CD14-positive monocyte (primary cell): ENCODE data around the gene DKKL1. TPM values are rescaled to one million over a fixed set of nuclear protein-coding genes. Genes with fewer than 3 reads are reported as not detected.
A peak's percentile ranks its signal among the peaks of the same experiment; 100 is the strongest.

Experiments
- DNase-seq, 3 donors: peaks; one replicate each; pipeline ENCODE4 v3.0.0-alpha.2; 2011 to 2022
- H2AFZ ChIP-seq: 2 replicates; pipeline ENCODE4 v1.6.0; 2012; ENCODE audit warnings: mild to moderate bottlenecking, low read depth, low read length, inconsistent platforms; ENCODE audit not compliant: insufficient read depth, poor library complexity, severe bottlenecking
- H3K27ac ChIP-seq, 2 donors: 1 replicate in 1 of 2; 2 replicates in 1 of 2; pipeline ENCODE4 v1.5.1; 2012 to 2013; ENCODE audit warnings: low read length in 2 of 2, control low read depth in 1 of 2, inconsistent platforms in 1 of 2, low read depth in 1 of 2, mild to moderate bottlenecking in 1 of 2
- H3K27me3 ChIP-seq, 2 donors: one replicate each; pipeline versions ENCODE4 v1.6.0 to v1.6.1; 2011 to 2013; ENCODE audit warnings: low read length in 2 of 2; ENCODE audit not compliant: control insufficient read depth in 2 of 2, insufficient read depth in 2 of 2
- H3K36me3 ChIP-seq, 2 donors: replicated peaks in 1 of 2; 1 replicate in 1 of 2; 2 replicates in 1 of 2; pipeline versions ENCODE4 v1.5.1 to v1.6.1; 2012 to 2013; ENCODE audit warnings: low read length in 2 of 2, control low read depth in 1 of 2, inconsistent platforms in 1 of 2, mild to moderate bottlenecking in 1 of 2; ENCODE audit not compliant: insufficient read depth in 2 of 2, control insufficient read depth in 1 of 2
- H3K4me1 ChIP-seq, 2 donors: 1 replicate in 1 of 2; 2 replicates in 1 of 2; pipeline versions ENCODE4 v1.5.1 to v1.6.1; 2012 to 2013; ENCODE audit warnings: low read length in 2 of 2, control low read depth in 1 of 2, inconsistent platforms in 1 of 2, mild to moderate bottlenecking in 1 of 2, moderate library complexity in 1 of 2; ENCODE audit not compliant: insufficient read depth in 2 of 2, control insufficient read depth in 1 of 2
- H3K4me2 ChIP-seq: replicated peaks from 2 replicates; pipeline ENCODE3; 2012; ENCODE audit warnings: low read length, moderate library complexity, mild to moderate bottlenecking; ENCODE audit not compliant: poor library complexity, severe bottlenecking; ENCODE audit errors: extremely low read depth
- H3K4me3 ChIP-seq, 3 experiments: fragments of 200-600 bp in 1 of 3; sonication (generic) in 1 of 3; replicated peaks in 1 of 3; 1 replicate in 2 of 3; 2 replicates in 1 of 3; pipeline ENCODE4 v1.5.1; 2011 to 2013; ENCODE audit warnings: low read length in 3 of 3, mild to moderate bottlenecking in 3 of 3, control low read depth in 2 of 3, low read depth in 2 of 3, inconsistent platforms in 1 of 3, moderate library complexity in 1 of 3
- H3K79me2 ChIP-seq: 2 replicates; pipeline ENCODE4 v1.6.0; 2012; ENCODE audit warnings: mild to moderate bottlenecking, control low read depth, inconsistent platforms, low read length, moderate library complexity; ENCODE audit not compliant: insufficient read depth
- H3K9ac ChIP-seq: 2 replicates; pipeline ENCODE4 v1.6.0; 2017; ENCODE audit warnings: low read length, mild to moderate bottlenecking; ENCODE audit not compliant: insufficient read depth, poor library complexity, severe bottlenecking
- H3K9me3 ChIP-seq, 2 donors: replicated peaks in 1 of 2; 1 replicate in 1 of 2; 2 replicates in 1 of 2; pipeline versions ENCODE4 v1.5.1 to v1.6.1; 2012 to 2013; ENCODE audit warnings: low read length in 2 of 2, control low read depth in 1 of 2; ENCODE audit not compliant: control insufficient read depth in 1 of 2, insufficient read depth in 1 of 2
- H4K20me1 ChIP-seq: 2 replicates; pipeline ENCODE4 v1.6.0; 2012; ENCODE audit warnings: mild to moderate bottlenecking, low read length, control low read depth, moderate library complexity; ENCODE audit not compliant: insufficient read depth
- H3K27ac Mint-ChIP-seq, 7 donors: one replicate each; pipeline ENCODE4 v1.8.0; 2020; ENCODE audit warnings: mild to moderate bottlenecking in 7 of 7, mixed read lengths in 7 of 7, moderate library complexity in 6 of 7, inconsistent platforms in 2 of 7
- H3K27me3 Mint-ChIP-seq, 3 donors: one replicate each; pipeline ENCODE4 v1.8.0; 2021 to 2022; ENCODE audit warnings: low read depth in 3 of 3, mild to moderate bottlenecking in 3 of 3, mixed read lengths in 3 of 3, moderate library complexity in 3 of 3, inconsistent platforms in 1 of 3
- H3K36me3 Mint-ChIP-seq, 2 donors: one replicate each; pipeline ENCODE4 v1.8.0; 2020; ENCODE audit warnings: mixed read lengths in 2 of 2, inconsistent platforms in 1 of 2, mild to moderate bottlenecking in 1 of 2
- H3K4me1 Mint-ChIP-seq: one replicate; pipeline ENCODE4 v1.8.0; 2020; ENCODE audit warnings: mild to moderate bottlenecking, mixed read lengths
- H3K4me3 Mint-ChIP-seq, 2 donors: one replicate each; pipeline ENCODE4 v1.8.0; 2020; ENCODE audit warnings: mild to moderate bottlenecking in 2 of 2, mixed read lengths in 2 of 2, moderate library complexity in 1 of 2
- H3K9me3 Mint-ChIP-seq, 7 donors: one replicate each; pipeline ENCODE4 v1.8.0; 2020 to 2022; ENCODE audit warnings: mixed read lengths in 7 of 7, mild to moderate bottlenecking in 6 of 7, moderate library complexity in 6 of 7, inconsistent platforms in 2 of 7
- CTCF ChIP-seq: fragments of 200-600 bp; IDR thresholded peaks from one replicate; pipeline ENCODE4 v1.8.0; 2022; ENCODE audit warnings: antibody characterized with exemption, mild to moderate bottlenecking
- WGBS: methylation state at CpG from one replicate; pipeline ENCODE4 v1.1.5; 2013; ENCODE audit warnings: missing lambda C conversion rate; ENCODE audit not compliant: insufficient coverage; 5-methylcytosine and 5-hydroxymethylcytosine counted together
- intact Hi-C, 2 donors: fragments of 100-400 bp; cut with micrococcal nuclease; formaldehyde crosslinking; loops; one replicate each; pipeline versions ENCODE4 v1.15.0 to v1.15.1; 2023
- polyA plus RNA-seq, 3 donors: library from polyadenylated mRNA; depleted of rRNA in 1 of 3; unstranded in 2 of 3; stranded (reverse) in 1 of 3; fragments of 300-500 nt in 2 of 3; fragments of >200 nt in 1 of 3; fragmentation: Illumina TruSeq in 2 of 3; gene quantifications; 1 replicate in 2 of 3; 2 replicates in 1 of 3; pipeline ENCODE4 v1.2.3, GENCODE V29; 2012 to 2021

Gene DKKL1
- polyA plus RNA-seq, 3 donors = not detected

GRCh38 chr19:49339301-49340068 is 24.2 kb upstream of the DKKL1 start:
- TF ChIP-seq CTCF = no peak
- Histone ChIP-seq H3K4me1 (peaks cover 27 to 49% of the 10 kb centered on the region in 2 donors), H3K79me2 (peaks cover 36% of the 10 kb centered on the region), H3K36me3 (peaks cover 22 to 40% of the 10 kb centered on the region in 2 donors), H3K27ac (no peak overlapping the region), H3K9ac (no peak overlapping the region), H3K9me3 (no peaks in the 10 kb centered on the region), H3K4me3 (no peak overlapping the region), H3K27me3 (no peaks in the 10 kb centered on the region), H2AFZ (no peak overlapping the region), H4K20me1 (peaks cover 39% of the 10 kb centered on the region), H3K4me2 (no peak overlapping the region)
- Mint-ChIP-seq H3K9me3 (peaks cover 0 to 6% (median 0%) of the 10 kb centered on the region in 7 donors), H3K27ac (peak overlapping the region in 2 of 7 donors; percentile 23 to 58), H3K36me3 (peaks cover 24 to 40% of the 10 kb centered on the region in 2 donors), H3K4me1 (peaks cover 44% of the 10 kb centered on the region), H3K27me3 (peaks cover 0 to 3% (median 3%) of the 10 kb centered on the region in 3 donors), H3K4me3 (no peak overlapping the region)
- 96% methylated on average over 39 of the region's 47 CpGs for WGBS
- DNase-seq = no peak
- intact Hi-C loops = no loop called here

GRCh38 chr19:49340069-49340864 is 23.4 kb upstream of the DKKL1 start:
- Mint-ChIP-seq H3K27me3 (peaks cover 0 to 3% (median 2%) of the 10 kb centered on the region in 3 donors), H3K9me3 (peaks cover 0 to 6% (median 0%) of the 10 kb centered on the region in 7 donors), H3K4me3 (no peak overlapping the region)

More at GRCh38 chr19:49340069-49340864, 23.4 kb upstream of the DKKL1 start:
- no peak overlapping the region for H3K4me2 ChIP-seq
- no peak overlapping the region for H3K27ac ChIP-seq
- H3K36me3 ChIP-seq = peaks cover 22 to 40% of the 10 kb centered on the region in 2 donors
- WGBS = 66% methylated on average over 28 of the region's 36 CpGs
- intact Hi-C loops = no loop called here
- H2AFZ ChIP-seq = no peak overlapping the region
- peaks cover 39% of the 10 kb centered on the region for H4K20me1 ChIP-seq
- TF ChIP-seq CTCF = no peak
- peaks cover 36% of the 10 kb centered on the region for H3K4me1 Mint-ChIP-seq
- no peak overlapping the region for H3K9ac ChIP-seq
- H3K4me1 ChIP-seq = peaks cover 19 to 41% of the 10 kb centered on the region in 2 donors
- no peaks in the 10 kb centered on the region for H3K27me3 ChIP-seq
- no peak overlapping the region for H3K4me3 ChIP-seq
- DNase-seq = no peak
- no peaks in the 10 kb centered on the region for H3K9me3 ChIP-seq
- H3K27ac Mint-ChIP-seq = peak overlapping the region in 5 of 7 donors; percentile 40 to 87 (median 58)
- peaks cover 29% of the 10 kb centered on the region for H3K79me2 ChIP-seq
- peaks cover 24 to 40% of the 10 kb centered on the region in 2 donors for H3K36me3 Mint-ChIP-seq
